OCI-LY7 (cell line): Measurements from ENCODE around the gene CIDEA.

Source experiments
- EZH2phosphoT487 ChIP-seq: fragments of 200-600 bp; sonication (generic); IDR thresholded peaks from 2 replicates; pipeline ENCODE4 v1.6.1; 2018; ENCODE audit warnings: low read depth, borderline replicate concordance, mild to moderate bottlenecking, mixed run types, antibody characterized with exemption, low read length, moderate library complexity, mixed read lengths
- TF ChIP-seq, protein P1 (sequence below): fragments of 200-600 bp; sonication (generic); conservative IDR thresholded peaks from 2 replicates; pipeline ENCODE4 v1.5.1; 2014; ENCODE audit warnings: mild to moderate bottlenecking, antibody characterized with exemption, low read length, moderate library complexity, mixed read lengths

DNA sequence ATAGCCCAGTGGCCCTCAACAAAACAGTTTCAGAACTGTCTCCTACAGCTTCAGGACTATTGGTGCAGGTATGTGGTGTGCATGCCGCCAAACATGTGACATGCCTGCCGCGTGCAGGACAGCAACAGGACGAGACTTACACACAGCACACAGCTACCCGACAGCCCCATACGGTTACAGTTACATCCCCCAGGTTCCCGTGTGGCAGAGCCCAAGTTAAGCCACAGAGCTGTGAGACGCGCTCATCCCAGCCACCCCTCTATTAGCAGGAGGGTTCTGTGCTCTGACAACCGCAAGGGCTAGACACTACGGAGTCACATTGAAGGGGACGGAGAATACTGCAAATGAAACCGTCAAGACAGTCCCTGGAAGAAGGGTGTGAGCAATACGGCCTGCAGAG is 37.5 kb downstream of the CIDEA start:
- TF ChIP-seq, protein P1, sequence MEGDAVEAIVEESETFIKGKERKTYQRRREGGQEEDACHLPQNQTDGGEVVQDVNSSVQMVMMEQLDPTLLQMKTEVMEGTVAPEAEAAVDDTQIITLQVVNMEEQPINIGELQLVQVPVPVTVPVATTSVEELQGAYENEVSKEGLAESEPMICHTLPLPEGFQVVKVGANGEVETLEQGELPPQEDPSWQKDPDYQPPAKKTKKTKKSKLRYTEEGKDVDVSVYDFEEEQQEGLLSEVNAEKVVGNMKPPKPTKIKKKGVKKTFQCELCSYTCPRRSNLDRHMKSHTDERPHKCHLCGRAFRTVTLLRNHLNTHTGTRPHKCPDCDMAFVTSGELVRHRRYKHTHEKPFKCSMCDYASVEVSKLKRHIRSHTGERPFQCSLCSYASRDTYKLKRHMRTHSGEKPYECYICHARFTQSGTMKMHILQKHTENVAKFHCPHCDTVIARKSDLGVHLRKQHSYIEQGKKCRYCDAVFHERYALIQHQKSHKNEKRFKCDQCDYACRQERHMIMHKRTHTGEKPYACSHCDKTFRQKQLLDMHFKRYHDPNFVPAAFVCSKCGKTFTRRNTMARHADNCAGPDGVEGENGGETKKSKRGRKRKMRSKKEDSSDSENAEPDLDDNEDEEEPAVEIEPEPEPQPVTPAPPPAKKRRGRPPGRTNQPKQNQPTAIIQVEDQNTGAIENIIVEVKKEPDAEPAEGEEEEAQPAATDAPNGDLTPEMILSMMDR: no peak
- no peak for TF ChIP-seq EZH2phosphoT487
